ENCODE measurements around the gene PTPRM.
"Not testable (repeated sequence)": the region's sequence is repeated elsewhere in the genome, so short reads cannot be mapped to it uniquely, and the experiment has no call there.

Gene PTPRM

GRCh38 chr18:8045884-8046281 lies 478.8 kb downstream of the PTPRM start:
- DNase-seq (ENCODE audit: low read depth in 2 of 2): no peak

- DNase-seq (ENCODE audit: low read depth in 2 of 2): no peak
These were observed 479.3 kb downstream of the PTPRM start for GRCh38 chr18:8046441-8046840.

DNA sequence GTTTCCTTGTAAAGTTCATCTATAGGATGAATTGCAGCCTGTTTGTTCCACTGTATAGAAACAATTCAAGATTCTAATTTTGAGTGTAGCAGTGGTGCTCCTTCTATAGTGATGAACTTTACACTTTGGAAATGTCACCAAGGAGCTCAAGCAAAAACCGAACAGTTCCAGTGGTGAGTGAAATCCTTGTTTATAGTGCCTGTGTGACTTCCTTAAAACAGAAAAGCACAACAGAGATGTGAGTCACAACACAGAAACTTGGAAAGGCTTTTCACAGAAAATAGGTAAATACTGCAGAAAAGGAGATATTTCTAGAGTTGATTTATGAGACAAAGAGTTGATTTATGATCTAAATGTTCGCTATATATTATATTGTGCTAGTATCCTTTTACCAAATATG lies 482.0 kb downstream of the PTPRM start:
- DNase-seq (ENCODE audit: low read depth in 2 of 2): no peak

- DNase-seq (ENCODE audit: low read depth in 2 of 2): no peak
These were observed 483.7 kb downstream of the PTPRM start for GRCh38 chr18:8050616-8051329.

GRCh38 chr18:8051453-8051852 lies 484.3 kb downstream of the PTPRM start:
- no peak for DNase-seq (ENCODE audit: low read depth in 2 of 2)

DNA sequence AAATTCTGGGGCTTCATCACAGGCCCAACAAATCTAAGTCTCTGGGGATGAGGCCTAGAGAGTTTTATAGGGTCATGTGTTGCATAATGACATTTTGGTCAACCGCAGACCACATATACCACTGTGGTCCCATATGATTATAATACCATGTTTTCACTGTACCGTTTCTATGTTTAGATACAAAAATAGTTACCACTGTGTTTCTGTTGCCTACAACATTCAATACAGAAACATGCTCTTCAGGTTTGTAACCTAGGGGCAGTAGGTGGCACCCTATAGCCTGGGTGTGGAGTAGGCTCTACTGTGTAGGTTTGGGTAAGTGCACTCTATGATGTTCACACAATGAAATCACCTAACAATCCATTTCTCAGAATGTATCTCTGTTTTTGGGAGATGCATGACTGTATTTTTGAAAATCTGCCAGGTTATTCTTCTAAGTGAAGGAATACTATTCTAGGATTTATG lies 485.2 kb downstream of the PTPRM start:
- no peak for DNase-seq (ENCODE audit: low read depth in 2 of 2)

- DNase-seq (ENCODE audit: low read depth in 2 of 2): no peak
These were observed 489.6 kb downstream of the PTPRM start for GRCh38 chr18:8056723-8057122.

DNA sequence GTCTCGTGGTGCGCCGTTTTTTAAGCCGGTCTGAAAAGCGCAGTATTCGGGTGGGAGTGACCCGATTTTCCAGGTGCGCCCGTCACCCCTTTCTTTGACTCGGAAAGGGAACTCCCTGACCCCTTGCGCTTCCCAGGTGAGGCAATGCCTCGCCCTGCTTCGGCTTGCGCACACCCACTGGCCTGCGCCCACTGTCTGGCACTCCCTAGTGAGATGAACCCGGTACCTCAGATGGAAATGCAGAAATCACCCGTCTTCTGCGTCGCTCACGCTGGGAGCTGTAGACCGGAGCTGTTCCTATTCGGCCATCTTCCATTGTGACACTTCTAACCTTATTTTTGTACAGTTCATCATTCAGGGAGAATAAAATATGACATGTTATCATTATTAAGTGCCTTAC lies 496.0 kb downstream of the PTPRM start:
- not testable (repeated sequence) for DNase-seq (ENCODE audit: low read depth in 2 of 2)

DNA sequence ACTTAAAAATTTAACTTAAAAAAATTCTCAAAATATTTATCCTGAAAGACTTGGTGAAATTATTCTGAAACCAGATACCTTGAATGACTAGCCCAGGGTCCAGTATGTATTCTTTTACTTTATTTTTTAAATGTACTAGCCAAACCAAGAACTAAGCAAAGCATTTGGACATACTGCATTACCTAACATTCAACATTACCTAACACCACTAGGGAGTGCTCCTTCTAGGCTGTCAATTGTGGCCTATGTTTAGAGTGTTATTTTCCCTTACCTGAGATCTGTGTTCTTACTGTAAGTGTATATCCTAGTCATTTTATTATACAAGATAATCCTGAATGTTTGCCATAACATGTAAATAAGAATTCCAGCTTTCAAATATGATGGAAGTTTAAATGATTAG lies 496.6 kb downstream of the PTPRM start:
- no peak for DNase-seq (ENCODE audit: low read depth in 2 of 2)

DNA sequence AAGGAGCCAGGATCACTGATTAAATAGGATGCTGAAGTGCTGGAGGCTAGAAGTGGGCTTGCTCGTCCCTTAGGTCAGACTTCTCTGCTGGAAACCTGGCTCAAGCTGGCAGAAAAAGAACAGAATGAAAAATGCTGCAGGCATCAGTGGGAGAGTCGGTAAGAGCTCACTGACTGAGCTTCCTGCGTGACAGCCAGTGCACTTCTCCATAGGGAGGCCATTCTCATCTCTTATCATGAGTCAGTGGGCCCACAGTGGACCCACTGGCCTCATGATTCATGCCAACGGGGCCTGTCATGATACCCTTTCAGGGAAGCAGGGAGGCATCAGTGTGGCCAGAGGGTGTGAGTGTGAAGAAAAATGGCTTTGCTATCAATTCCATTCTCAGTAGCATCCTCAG lies 498.2 kb downstream of the PTPRM start:
- DNase-seq (ENCODE audit: low read depth in 2 of 2): no peak

GRCh38 chr18:8065773-8066172 lies 498.7 kb downstream of the PTPRM start:
- no peak for DNase-seq (ENCODE audit: low read depth in 2 of 2)

DNA sequence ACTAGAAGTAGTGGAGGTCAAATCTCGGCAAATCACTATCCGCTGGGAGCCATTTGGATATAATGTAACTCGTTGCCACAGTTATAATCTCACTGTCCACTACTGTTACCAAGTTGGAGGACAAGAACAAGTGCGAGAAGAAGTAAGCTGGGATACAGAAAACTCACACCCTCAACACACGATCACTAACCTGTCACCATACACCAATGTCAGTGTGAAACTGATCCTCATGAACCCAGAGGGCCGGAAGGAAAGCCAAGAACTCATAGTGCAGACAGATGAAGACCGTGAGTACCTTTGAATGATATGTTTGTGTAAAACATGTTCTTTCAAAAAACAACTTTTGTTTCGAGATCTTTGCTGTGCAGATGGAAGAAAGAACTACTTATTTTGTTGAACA lies 502.6 kb downstream of the PTPRM start:
- no peak for DNase-seq (ENCODE audit: low read depth in 2 of 2)

DNA sequence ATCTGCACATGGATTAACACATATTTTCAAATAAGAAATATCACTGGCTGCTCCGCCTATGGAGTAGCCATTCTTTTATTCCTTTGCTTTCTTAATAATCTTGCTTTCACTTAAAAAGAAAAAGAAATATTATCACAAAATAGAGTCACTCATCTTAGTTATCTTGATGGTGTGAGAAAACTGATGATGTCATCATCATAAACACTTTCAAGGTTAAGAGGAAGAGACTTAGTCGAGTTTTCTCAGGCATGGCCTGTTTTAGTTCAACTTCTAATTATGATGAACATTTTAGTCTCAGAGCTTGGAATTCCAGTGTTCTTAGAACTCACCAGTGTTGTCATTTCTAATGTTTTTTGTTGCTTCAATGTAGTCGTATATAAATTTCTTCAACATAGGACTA lies 506.1 kb downstream of the PTPRM start:
- DNase-seq (ENCODE audit: low read depth in 2 of 2): no peak

- DNase-seq (ENCODE audit: low read depth in 2 of 2): no peak
These were observed 513.0 kb downstream of the PTPRM start for GRCh38 chr18:8080092-8080491.

- DNase-seq (ENCODE audit: low read depth in 2 of 2): no peak
These were observed 514.2 kb downstream of the PTPRM start for GRCh38 chr18:8081267-8081666.

- no peak for DNase-seq (ENCODE audit: low read depth in 2 of 2)
These were observed 514.9 kb downstream of the PTPRM start for GRCh38 chr18:8081872-8082553.

DNA sequence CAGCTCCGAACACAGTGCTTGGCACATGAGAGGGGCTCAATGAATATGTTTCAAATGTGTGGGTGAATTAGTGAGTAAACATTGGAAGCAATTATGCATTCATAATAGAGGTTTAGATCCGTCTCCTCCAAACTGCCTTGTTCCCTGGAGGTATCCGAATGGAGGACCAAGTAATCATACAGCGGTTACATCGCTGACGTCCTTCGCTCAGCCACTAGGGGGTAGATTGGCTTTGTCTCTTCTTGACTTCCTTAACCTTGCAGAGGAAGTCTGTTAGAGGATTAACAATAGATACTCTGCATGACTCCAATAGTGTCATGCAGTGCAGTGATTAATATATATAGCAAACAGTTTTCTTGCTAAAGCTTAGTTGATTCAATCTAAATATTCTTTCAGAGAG lies 517.0 kb downstream of the PTPRM start:
- DNase-seq (ENCODE audit: low read depth in 2 of 2): no peak

DNA sequence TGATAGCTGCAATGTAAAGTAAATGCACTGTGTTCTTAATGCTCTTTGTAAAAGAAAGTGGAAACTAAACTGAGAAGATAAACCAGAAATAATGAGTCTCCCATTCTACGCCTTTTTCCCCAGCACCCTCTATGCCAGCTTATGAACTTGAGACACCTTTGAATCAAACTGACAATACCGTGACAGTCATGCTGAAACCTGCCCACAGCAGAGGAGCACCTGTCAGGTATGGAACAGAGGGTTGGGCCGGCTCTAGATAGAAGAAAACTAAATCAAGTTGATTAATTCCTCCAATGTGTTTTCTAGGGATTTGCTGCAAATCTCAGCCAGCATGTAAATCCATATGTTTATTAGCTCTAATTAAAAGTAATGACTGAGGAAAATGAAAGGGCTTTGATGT lies 521.5 kb downstream of the PTPRM start:
- no peak for DNase-seq (ENCODE audit: low read depth in 2 of 2)

- DNase-seq (ENCODE audit: low read depth in 2 of 2): no peak
These were observed 523.9 kb downstream of the PTPRM start for GRCh38 chr18:8091035-8091434.

- DNase-seq (ENCODE audit: low read depth in 2 of 2): no peak
These were observed 528.9 kb downstream of the PTPRM start for GRCh38 chr18:8095947-8096570.

- DNase-seq (ENCODE audit: low read depth in 2 of 2): no peak
These were observed 530.3 kb downstream of the PTPRM start for GRCh38 chr18:8097399-8097798.

DNA sequence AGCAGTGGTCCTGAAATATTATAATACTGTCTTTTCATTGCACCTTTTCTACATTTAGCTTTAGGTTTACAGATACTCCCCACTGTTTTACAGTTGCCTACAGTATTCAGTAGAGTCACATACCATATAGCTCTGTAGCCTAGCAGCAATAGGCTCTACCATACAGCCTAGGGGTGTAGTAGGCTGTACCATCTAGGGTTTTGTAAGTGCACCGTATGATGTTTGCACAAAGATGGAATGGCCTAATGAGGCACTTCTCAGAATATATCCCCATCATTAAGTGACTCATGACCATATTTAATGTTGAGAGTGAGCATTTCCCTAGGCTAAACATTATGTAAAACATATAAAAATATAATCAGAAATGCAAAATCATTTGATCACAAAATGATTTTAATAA lies 530.8 kb downstream of the PTPRM start:
- DNase-seq (ENCODE audit: low read depth in 2 of 2): no peak

DNA sequence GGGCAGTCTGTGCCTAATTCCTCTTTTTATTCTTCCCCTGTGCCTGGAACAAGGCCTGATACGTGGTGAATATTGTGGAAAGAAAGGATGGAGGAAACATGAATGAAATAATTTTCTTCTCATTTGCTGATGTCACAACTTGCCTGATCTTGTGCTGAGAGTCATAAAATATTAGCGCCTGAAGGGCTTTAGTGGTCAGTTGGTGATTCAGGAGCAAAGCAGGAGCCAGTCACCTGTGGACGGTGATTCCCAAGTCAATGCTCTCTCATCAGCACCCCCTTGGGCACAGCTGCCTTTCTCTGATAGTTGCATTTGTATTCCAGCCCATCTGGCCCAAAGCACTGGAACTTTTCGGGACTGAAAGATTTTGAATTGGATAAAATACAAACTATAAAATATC lies 539.5 kb downstream of the PTPRM start:
- DNase-seq (ENCODE audit: low read depth in 2 of 2): no peak
